HL-60/S4 treated with phorbol 12-myristate 13-acetate at 8.2 ng/mL for 4 days and 3 days (cell line): Measurements from ENCODE around the gene ARL4C.
"Not testable (repeated sequence)": the region's sequence is repeated elsewhere in the genome, so short reads cannot be mapped to it uniquely, and the experiment has no call there.

Experiments used
- in situ Hi-C: fragments of 300-500 bp; cut with MboI; formaldehyde crosslinking; loops from 2 replicates; pipeline ENCODE4 v1.15.0; 2022; ENCODE audit warnings: low sequenced_read_pairs

Gene ARL4C

GRCh38 chr2:234478121-234478858 is 18.6 kb downstream of the ARL4C start:
- in situ Hi-C loops = no loop called here

- in situ Hi-C loops = no loop called here
These were observed 20.1 kb downstream of the ARL4C start for GRCh38 chr2:234476766-234477165.

GRCh38 chr2:234474654-234475053 is 22.2 kb downstream of the ARL4C start:
- in situ Hi-C loops = no loop called here

GRCh38 chr2:234472155-234472554 is 24.7 kb downstream of the ARL4C start:
- in situ Hi-C loops = no loop called here

GRCh38 chr2:234469972-234470371 is 26.9 kb downstream of the ARL4C start:
- in situ Hi-C loops = no loop called here

GRCh38 chr2:234469251-234469845 is 27.5 kb downstream of the ARL4C start:
- in situ Hi-C loops = no loop called here

- in situ Hi-C loops = no loop called here
These were observed 28.4 kb downstream of the ARL4C start for GRCh38 chr2:234468503-234468902.

- in situ Hi-C loops = no loop called here
These were observed 29.6 kb downstream of the ARL4C start for GRCh38 chr2:234467289-234467688.

- in situ Hi-C loops = no loop called here
These were observed 32.6 kb downstream of the ARL4C start for GRCh38 chr2:234464291-234464645.

- in situ Hi-C loops = no loop called here
These were observed 33.1 kb downstream of the ARL4C start for GRCh38 chr2:234463626-234464290.

- in situ Hi-C loops = no loop called here
These were observed 34.5 kb downstream of the ARL4C start for GRCh38 chr2:234462218-234462992.

- in situ Hi-C loops = no loop called here
These were observed 37.4 kb downstream of the ARL4C start for GRCh38 chr2:234459401-234460009.

- in situ Hi-C loops = no loop called here
These were observed 38.4 kb downstream of the ARL4C start for GRCh38 chr2:234458466-234458865.

GRCh38 chr2:234457421-234457820 is 39.5 kb downstream of the ARL4C start:
- in situ Hi-C loops = no loop called here

GRCh38 chr2:234455246-234455645 is 41.6 kb downstream of the ARL4C start:
- in situ Hi-C loops = not testable (repeated sequence)

- in situ Hi-C loops = no loop called here
These were observed 42.4 kb downstream of the ARL4C start for GRCh38 chr2:234454433-234454832.

GRCh38 chr2:234453216-234453615 is 43.7 kb downstream of the ARL4C start:
- in situ Hi-C loops = no loop called here

- in situ Hi-C loops = no loop called here
These were observed 44.8 kb downstream of the ARL4C start for GRCh38 chr2:234451852-234452625.

GRCh38 chr2:234451242-234451641 is 45.6 kb downstream of the ARL4C start:
- in situ Hi-C loops = no loop called here

GRCh38 chr2:234450431-234451124 is 46.3 kb downstream of the ARL4C start:
- in situ Hi-C loops = no loop called here
